NCI-H1417 treated with DMSO at 0.1 percent for 48 hours (cell line): ENCODE data around the gene NRP2.

Experiments used
- DNase-seq: peaks from one replicate; lab custom pipeline; 2025; lab: John Stamatoyannopoulos, UW

The NRP2 gene

GRCh38 chr2:205660521-205661124 is 21.7 kb upstream of the NRP2 start:
- no peak for DNase-seq

GRCh38 chr2:205661281-205661680 is 21.0 kb upstream of the NRP2 start:
- no peak for DNase-seq

- DNase-seq = no peak
Measured at GRCh38 chr2:205662206-205662965, 19.9 kb upstream of the NRP2 start.

GRCh38 chr2:205665791-205666190 is 16.5 kb upstream of the NRP2 start:
- DNase-seq = no peak

GRCh38 chr2:205670292-205670691 is 12.0 kb upstream of the NRP2 start:
- no peak for DNase-seq

GRCh38 chr2:205673312-205673711 is 9.0 kb upstream of the NRP2 start:
- DNase-seq = no peak

- DNase-seq = no peak
Measured at GRCh38 chr2:205675861-205676516, 6.3 kb upstream of the NRP2 start.

GRCh38 chr2:205678541-205679142 is 3.7 kb upstream of the NRP2 start:
- DNase-seq = no peak

GRCh38 chr2:205679410-205680009 is 2.8 kb upstream of the NRP2 start:
- DNase-seq = no peak

- DNase-seq = no peak
Measured at GRCh38 chr2:205680067-205680466, 2.2 kb upstream of the NRP2 start.

- DNase-seq = no peak
Measured at GRCh38 chr2:205680903-205681302, 1.4 kb upstream of the NRP2 start.

- no peak for DNase-seq
Measured at GRCh38 chr2:205681401-205682238, 681 bp upstream of the NRP2 start.

- DNase-seq = no peak
Measured at GRCh38 chr2:205682971-205683501, 735 bp downstream of the NRP2 start.

- no peak for DNase-seq
Measured at GRCh38 chr2:205683502-205684367, 1.4 kb downstream of the NRP2 start.

- DNase-seq = no peak
Measured at GRCh38 chr2:205684871-205685313, 2.6 kb downstream of the NRP2 start.

- no peak for DNase-seq
Measured at GRCh38 chr2:205685314-205686055, 3.2 kb downstream of the NRP2 start.

GRCh38 chr2:205686056-205686782 is 3.9 kb downstream of the NRP2 start:
- DNase-seq = no peak

GRCh38 chr2:205686783-205687640 is 4.7 kb downstream of the NRP2 start:
- no peak for DNase-seq
